ENCODE data around the gene ADCK1.

- TF ChIP-seq YY1 (IDR thresholded peaks at IDR 0.05; ENCODE audit: insufficient read depth, insufficient read length) (no peak), ZNF274 (IDR thresholded peaks at IDR 0.05; ENCODE audit: low read depth, low read length) (no peak)
Measured at GRCh38 chr14:77886010-77886409, 86.1 kb downstream of the ADCK1 start.

Measured in NT2/D1 (cell line).